ENCODE results near the gene HOXD1. TPM values are rescaled to one million over a fixed set of nuclear protein-coding genes. Genes with fewer than 3 reads are reported as not detected.

Gene HOXD1
- total and polyA plus RNA-seq, 2 of the 4 experiments (the other 2 are of a cell fraction), result not detected

GRCh38 chr2:176164611-176165369 lies 23.7 kb upstream of the HOXD1 start:
- Histone ChIP-seq H3K23ac (ENCODE audit: low read depth, low read length) (no peak overlapping the region), H4K20me1 (ENCODE audit: insufficient read depth, low read length) (no peaks in the 10 kb centered on the region), H3K27me3 (ENCODE audit: control insufficient read depth, insufficient read depth, low read length) (peaks cover 66% of the 10 kb centered on the region), H2BK120ac (ENCODE audit: low read depth, low read length) (no peak overlapping the region), H3K9me3 (ENCODE audit: control insufficient read depth, insufficient read depth, low read length) (peaks cover 14% of the 10 kb centered on the region), H3K14ac (replicated peaks; ENCODE audit: low read depth, low read length) (no peak overlapping the region), H2BK20ac (ENCODE audit: low read depth, low read length) (no peak overlapping the region), H3K27ac (ENCODE audit: insufficient read depth, low read length) (no peak overlapping the region), H3K56ac (ENCODE audit: extremely low read depth, insufficient read depth, low read length) (no peak overlapping the region), H3K18ac (ENCODE audit: low read depth, low read length) (no peak overlapping the region), H4K8ac (ENCODE audit: low read depth in 2 of 2, low read length in 2 of 2) (no peak overlapping the region), H3K9ac (ENCODE audit: low read depth, low read length) (no peak overlapping the region), H4K91ac (ENCODE audit: insufficient read depth, low read depth, low read length) (no peak overlapping the region), H3K4ac (ENCODE audit: low read depth, low read length) (no peak overlapping the region), H3K4me2 (ENCODE audit: low read depth, low read length) (no peak overlapping the region), H2AFZ (replicated peaks; ENCODE audit: low read length, poor library complexity) (peak overlapping the region; percentile 41), H3K4me1 (ENCODE audit: control insufficient read depth, insufficient read depth, low read length) (no peaks in the 10 kb centered on the region), H3K79me1 (ENCODE audit: low read depth in 1 of 2, low read length in 2 of 2) (no peaks in the 10 kb centered on the region), H3K4me3 (ENCODE audit: insufficient read depth, low read depth, low read length) (no peak overlapping the region), H2BK5ac (ENCODE audit: low read depth, low read length, poor library complexity, severe bottlenecking) (no peak overlapping the region), H4K5ac (ENCODE audit: low read depth, low read length) (no peak overlapping the region), H3K36me3 (ENCODE audit: control insufficient read depth, insufficient read depth, low read length) (no peaks in the 10 kb centered on the region), H3K9me1 (ENCODE audit: insufficient read depth, low read length) (no peaks in the 10 kb centered on the region), H2AK9ac (replicated peaks; ENCODE audit: low read depth, low read length, poor library complexity) (no peak overlapping the region), H2AK5ac (ENCODE audit: low read depth, low read length) (no peak overlapping the region), H2BK15ac (ENCODE audit: low read depth, low read length) (no peak overlapping the region)
- ATAC-seq (ENCODE audit: low read depth) (no peak), DNase-seq (no peak)
- dilution Hi-C loops (cut with HindIII; ENCODE audit: low sequenced_read_pairs, unreplicated experiment), result no loop called here
- 8% methylated on average over 10 of the region's 52 CpGs; no CpG with 5 or more reads in 1 of the 2 experiments for whole genome bisulfite sequencing, 2 experiments (ENCODE audit: extremely low coverage in 2 of 2, insufficient read length in 1 of 2)
- POLR2A ChIA-PET (ENCODE audit: unreplicated experiment), result no interaction called here
- BruUV-seq (replicated peaks), result no TSS peak
- in situ Hi-C loops (cut with MboI; ENCODE audit: low sequenced_read_pairs), result no loop called here
- intact Hi-C loops (cut with micrococcal nuclease), result no loop called here
- CTCF ChIA-PET, result no interaction called here
- TF ChIP-seq CTCF (conservative IDR thresholded peaks at IDR 0.05; ENCODE audit: low read depth, low read length) (no peak), RCOR1 (IDR thresholded peaks at IDR 0.05; ENCODE audit: insufficient replicate concordance, low read length) (no peak), MXI1 (IDR thresholded peaks at IDR 0.05; ENCODE audit: borderline replicate concordance, low read depth, low read length) (no peak), SMC3 (IDR thresholded peaks at IDR 0.05; ENCODE audit: low read depth, low read length) (no peak), ELK1 (IDR thresholded peaks at IDR 0.05; ENCODE audit: borderline replicate concordance, low read depth, low read length) (no peak)

Measured in IMR-90 (cell line).